Osteocyte (in vitro differentiated cells): ENCODE measurements around the gene HPCAL1. TPM values are rescaled to one million over a fixed set of nuclear protein-coding genes. Genes with fewer than 3 reads are reported as not detected.
A peak's percentile ranks its signal among the peaks of the same experiment; 100 is the strongest.

Experiments used
- DNase-seq: peaks from one replicate; pipeline ENCODE4 v3.0.0; 2021; ENCODE audit warnings: mixed read lengths; ENCODE audit not compliant: unreplicated experiment; ENCODE audit errors: extremely low spot score
- H3K27ac Mint-ChIP-seq: one replicate; pipeline ENCODE4 v1.8.0; 2021; ENCODE audit warnings: mild to moderate bottlenecking, mixed read lengths; ENCODE audit not compliant: unreplicated experiment
- H3K27me3 Mint-ChIP-seq: one replicate; pipeline ENCODE4 v1.8.0; 2021; ENCODE audit warnings: mixed read lengths; ENCODE audit not compliant: unreplicated experiment
- H3K36me3 Mint-ChIP-seq: one replicate; pipeline ENCODE4 v1.8.0; 2021; ENCODE audit warnings: mixed read lengths; ENCODE audit not compliant: unreplicated experiment
- H3K4me1 Mint-ChIP-seq: one replicate; pipeline ENCODE4 v1.8.0; 2021; ENCODE audit warnings: mixed read lengths; ENCODE audit not compliant: unreplicated experiment
- H3K4me3 Mint-ChIP-seq: one replicate; pipeline ENCODE4 v1.8.0; 2021; ENCODE audit warnings: mild to moderate bottlenecking, moderate library complexity, mixed read lengths; ENCODE audit not compliant: unreplicated experiment
- H3K9me3 Mint-ChIP-seq: one replicate; pipeline ENCODE4 v1.8.0; 2021; ENCODE audit warnings: mixed read lengths; ENCODE audit not compliant: unreplicated experiment
- CTCF ChIP-seq: fragments of 200-600 bp; sonication (generic); IDR thresholded peaks from 2 replicates; pipeline ENCODE4 v1.5.0; 2021; ENCODE audit warnings: antibody characterized with exemption, mild to moderate bottlenecking, moderate library complexity
- total RNA-seq: library from RNA; stranded (reverse); gene quantifications from 2 replicates; pipeline ENCODE4 v1.2.1, GENCODE V29; 2021

Gene HPCAL1
- total RNA-seq, 1 donor from 2014 or later, result 56.8 TPM

- Mint-ChIP-seq H3K27me3 (no peaks in the 10 kb centered on the region), H3K4me1 (peaks cover 12% of the 10 kb centered on the region), H3K36me3 (peaks cover 7% of the 10 kb centered on the region), H3K4me3 (no peak overlapping the region), H3K27ac (no peak overlapping the region), H3K9me3 (no peaks in the 10 kb centered on the region)
- TF ChIP-seq CTCF, result no peak
- no peak for DNase-seq
Measured at GRCh38 chr2:10374362-10374943, 71.7 kb downstream of the HPCAL1 start.

GRCh38 chr2:10375570-10376281, 73.0 kb downstream of the HPCAL1 start:
- peaks cover 7% of the 10 kb centered on the region for H3K36me3 Mint-ChIP-seq
- no peak for TF ChIP-seq CTCF
- H3K27ac Mint-ChIP-seq, result peak overlapping the region; percentile 23
- peaks cover 21% of the 10 kb centered on the region for H3K4me1 Mint-ChIP-seq
- DNase-seq, result no peak
- H3K9me3 Mint-ChIP-seq, result no peaks in the 10 kb centered on the region
- no peaks in the 10 kb centered on the region for H3K27me3 Mint-ChIP-seq
- H3K4me3 Mint-ChIP-seq, result no peak overlapping the region

- Mint-ChIP-seq H3K4me1 (peaks cover 33% of the 10 kb centered on the region), H3K9me3 (no peaks in the 10 kb centered on the region), H3K27ac (no peak overlapping the region), H3K4me3 (no peak overlapping the region), H3K27me3 (no peaks in the 10 kb centered on the region), H3K36me3 (peaks cover 7% of the 10 kb centered on the region)
- no peak for TF ChIP-seq CTCF
- no peak for DNase-seq
Measured at GRCh38 chr2:10377052-10377746, 74.5 kb downstream of the HPCAL1 start.

- no peak for TF ChIP-seq CTCF
- Mint-ChIP-seq H3K4me1 (peaks cover 33% of the 10 kb centered on the region), H3K36me3 (peaks cover 7% of the 10 kb centered on the region), H3K27me3 (no peaks in the 10 kb centered on the region), H3K9me3 (no peaks in the 10 kb centered on the region), H3K27ac (no peak overlapping the region), H3K4me3 (no peak overlapping the region)
- DNase-seq, result no peak
Measured at GRCh38 chr2:10377747-10378085, 75.0 kb downstream of the HPCAL1 start.

- Mint-ChIP-seq H3K27ac (no peak overlapping the region), H3K9me3 (no peaks in the 10 kb centered on the region), H3K4me3 (no peak overlapping the region), H3K4me1 (peaks cover 29% of the 10 kb centered on the region), H3K27me3 (no peaks in the 10 kb centered on the region), H3K36me3 (peaks cover 7% of the 10 kb centered on the region)
- no peak for DNase-seq
- no peak for TF ChIP-seq CTCF
Measured at GRCh38 chr2:10378189-10378588, 75.5 kb downstream of the HPCAL1 start.
